Thoracic aorta (tissue), 2 donors: ENCODE measurements around the gene TNFAIP2. TPM values are rescaled to one million over a fixed set of nuclear protein-coding genes. Genes with fewer than 3 reads are reported as not detected.
A peak's percentile ranks its signal among the peaks of the same experiment; 100 is the strongest.

Source experiments
- ATAC-seq: fragments of 150-250 bp; one replicate; pipeline ENCODE4 v1.8.0; 2017; ENCODE audit warnings: low read depth; ENCODE audit not compliant: insufficient number of reproducible peaks, low FRiP score
- DNase-seq: peaks from one replicate; pipeline ENCODE4 v3.0.0-alpha.2; 2020; ENCODE audit warnings: low spot score
- H3K27ac ChIP-seq, 2 donors: fragments of 200-600 bp; sonication (generic); 1 replicate in 1 of 2; 2 replicates in 1 of 2; pipeline ENCODE4 v1.5.1; 2016; ENCODE audit warnings: mild to moderate bottlenecking in 2 of 2, moderate library complexity in 2 of 2
- H3K27me3 ChIP-seq: fragments of 200-600 bp; sonication (generic); replicated peaks from 2 replicates; pipeline ENCODE4 v1.6.0; 2016; ENCODE audit warnings: mild to moderate bottlenecking; ENCODE audit not compliant: insufficient read depth
- H3K36me3 ChIP-seq: fragments of 200-600 bp; sonication (generic); one replicate; pipeline ENCODE4 v1.5.1; 2016
- H3K4me1 ChIP-seq, 2 donors: fragments of 200-600 bp; sonication (generic); 1 replicate in 1 of 2; 2 replicates in 1 of 2; pipeline versions ENCODE4 v1.5.1 to v1.6.0; 2016; ENCODE audit warnings: low read depth in 2 of 2, mild to moderate bottlenecking in 1 of 2; ENCODE audit not compliant: control insufficient read depth in 1 of 2
- H3K4me3 ChIP-seq: fragments of 200-600 bp; sonication (generic); 2 replicates; pipeline ENCODE4 v1.5.1; 2016; ENCODE audit warnings: mild to moderate bottlenecking
- H3K9me3 ChIP-seq: fragments of 200-600 bp; sonication (generic); 2 replicates; pipeline ENCODE4 v1.5.1; 2016
- total RNA-seq, 2 donors: library from RNA; depleted of rRNA; stranded (reverse); fragments of >200 nt; gene quantifications; one replicate each; pipeline versions ENCODE4 v1.1.0 to v1.2.3, GENCODE V29; 2016
- TF ChIP-seq, protein P1 (sequence below): fragments of 200-600 bp; sonication (generic); IDR thresholded peaks from one replicate; pipeline ENCODE4 v1.5.1; 2019; ENCODE audit warnings: antibody characterized with exemption

The TNFAIP2 gene
- total RNA-seq, 2 donors from 2014 or later, result 135 to 228 TPM

GRCh38 chr14:103078860-103079587, 44.2 kb upstream of the TNFAIP2 start:
- ATAC-seq (no peak), DNase-seq (no peak)
- no peak overlapping the region for H3K4me3 ChIP-seq
- H3K9me3 ChIP-seq, result no peaks in the 10 kb centered on the region
- TF ChIP-seq, protein P1, sequence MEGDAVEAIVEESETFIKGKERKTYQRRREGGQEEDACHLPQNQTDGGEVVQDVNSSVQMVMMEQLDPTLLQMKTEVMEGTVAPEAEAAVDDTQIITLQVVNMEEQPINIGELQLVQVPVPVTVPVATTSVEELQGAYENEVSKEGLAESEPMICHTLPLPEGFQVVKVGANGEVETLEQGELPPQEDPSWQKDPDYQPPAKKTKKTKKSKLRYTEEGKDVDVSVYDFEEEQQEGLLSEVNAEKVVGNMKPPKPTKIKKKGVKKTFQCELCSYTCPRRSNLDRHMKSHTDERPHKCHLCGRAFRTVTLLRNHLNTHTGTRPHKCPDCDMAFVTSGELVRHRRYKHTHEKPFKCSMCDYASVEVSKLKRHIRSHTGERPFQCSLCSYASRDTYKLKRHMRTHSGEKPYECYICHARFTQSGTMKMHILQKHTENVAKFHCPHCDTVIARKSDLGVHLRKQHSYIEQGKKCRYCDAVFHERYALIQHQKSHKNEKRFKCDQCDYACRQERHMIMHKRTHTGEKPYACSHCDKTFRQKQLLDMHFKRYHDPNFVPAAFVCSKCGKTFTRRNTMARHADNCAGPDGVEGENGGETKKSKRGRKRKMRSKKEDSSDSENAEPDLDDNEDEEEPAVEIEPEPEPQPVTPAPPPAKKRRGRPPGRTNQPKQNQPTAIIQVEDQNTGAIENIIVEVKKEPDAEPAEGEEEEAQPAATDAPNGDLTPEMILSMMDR, result no peak
- H3K4me1 ChIP-seq, result peaks cover 2 to 9% of the 10 kb centered on the region in 2 donors
- no peak overlapping the region for H3K27ac ChIP-seq
- no peaks in the 10 kb centered on the region for H3K27me3 ChIP-seq
- no peaks in the 10 kb centered on the region for H3K36me3 ChIP-seq

DNA sequence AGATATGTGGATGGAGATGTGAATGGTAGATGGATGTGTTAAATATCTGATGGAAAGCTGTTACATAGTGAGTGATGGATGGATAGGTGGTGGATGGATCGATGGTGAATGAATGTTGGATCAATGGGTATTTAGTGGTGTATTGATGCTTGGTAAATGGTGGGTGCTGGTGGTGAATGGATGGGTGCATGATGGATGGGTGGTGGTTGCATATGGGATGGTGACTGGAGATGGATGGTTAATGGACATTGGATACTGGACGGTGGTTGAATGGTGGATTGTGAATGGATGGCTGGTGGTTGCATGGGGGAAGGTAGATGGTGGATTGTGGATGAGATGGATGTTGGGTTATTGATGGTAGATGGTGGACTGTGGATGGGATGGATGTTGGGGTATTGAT, 41.3 kb upstream of the TNFAIP2 start:
- H3K4me3 ChIP-seq, result no peak overlapping the region
- no peak for ATAC-seq
- no peak for DNase-seq
- no peaks in the 10 kb centered on the region for H3K27me3 ChIP-seq
- H3K4me1 ChIP-seq, result peaks cover 4 to 8% of the 10 kb centered on the region in 2 donors
- no peak overlapping the region for H3K27ac ChIP-seq
- H3K9me3 ChIP-seq, result no peaks in the 10 kb centered on the region
- TF ChIP-seq, protein P1, result no peak
- H3K36me3 ChIP-seq, result no peaks in the 10 kb centered on the region

GRCh38 chr14:103084021-103084919, 39.0 kb upstream of the TNFAIP2 start, which contains the start of gene LBHD2:
TSS of gene LBHD2 (plus strand) at chr14:103084210. CDS start at chr14:103086013, 1,803 bp downstream.
- DNase-seq (no peak), ATAC-seq (no peak)
- no peaks in the 10 kb centered on the region for H3K27me3 ChIP-seq
- H3K9me3 ChIP-seq, result no peaks in the 10 kb centered on the region
- TF ChIP-seq, protein P1, result no peak
- no peak within 1 kb of the TSS for H3K27ac ChIP-seq
- H3K4me3 ChIP-seq, result peak within 1 kb of the TSS; percentile 19
- H3K4me1 ChIP-seq, result peaks cover 4 to 8% of the 10 kb centered on the region in 2 donors
- no peaks in the 10 kb centered on the region for H3K36me3 ChIP-seq

GRCh38 chr14:103085106-103086091, 37.9 kb upstream of the TNFAIP2 start:
- Histone ChIP-seq H3K4me3 (no peak overlapping the region), H3K27me3 (no peaks in the 10 kb centered on the region), H3K36me3 (no peaks in the 10 kb centered on the region), H3K4me1 (peaks cover 4 to 8% of the 10 kb centered on the region in 2 donors), H3K27ac (no peak overlapping the region), H3K9me3 (no peaks in the 10 kb centered on the region)
- TF ChIP-seq, protein P1, result no peak
- no peak for ATAC-seq
- no peak for DNase-seq
